Ammon's horn (tissue), 1 donor: Measurements from ENCODE around the gene FZD8.
"Not testable (repeated sequence)": the region's sequence is repeated elsewhere in the genome, so short reads cannot be mapped to it uniquely, and the experiment has no call there.

Experiments used
- DNase-seq: peaks from one replicate; pipeline ENCODE4 v3.0.0-alpha.2; 2016; ENCODE audit warnings: low spot score

The FZD8 gene

DNA sequence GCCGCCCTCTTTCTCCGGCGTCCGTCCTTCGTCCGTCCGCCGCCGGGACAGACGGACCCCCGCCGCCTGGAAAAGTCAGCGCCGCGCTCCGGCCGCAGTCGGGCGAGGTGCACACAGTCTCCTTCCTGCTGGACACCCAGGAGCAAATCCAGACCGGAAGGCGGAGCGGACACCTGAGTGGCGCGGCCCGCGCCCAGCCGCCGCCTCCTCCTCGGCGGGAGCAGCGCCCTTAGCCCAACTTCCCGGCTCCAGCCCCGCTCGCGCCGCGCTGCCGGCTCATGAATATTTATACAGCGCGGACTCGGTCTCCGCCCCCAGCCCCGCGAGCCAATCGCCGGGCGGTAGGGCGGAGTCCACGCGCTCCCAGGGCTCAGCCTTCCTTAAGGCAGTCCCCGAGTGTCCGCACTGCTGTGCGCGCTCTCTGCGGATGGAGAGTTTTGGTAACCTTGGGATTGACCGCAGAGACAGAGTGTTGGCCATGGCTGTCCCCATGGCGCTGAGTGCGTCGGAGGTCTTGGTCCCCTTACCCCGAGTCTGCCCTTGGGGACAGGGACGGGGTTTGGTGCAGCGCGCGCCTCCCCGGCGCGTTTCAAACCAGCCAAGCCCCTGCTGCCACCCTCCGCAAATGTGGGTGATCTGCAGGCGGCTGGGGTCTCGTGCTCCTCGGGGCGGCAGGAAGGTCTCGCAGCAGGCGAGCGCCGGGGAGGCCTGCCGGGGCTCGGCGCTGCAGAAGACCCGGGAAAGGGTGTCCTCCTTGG, at the start of gene FZD8:
Gene FZD8 (minus strand): TSS at position 262 of the 758 bp plus-strand sequence. CDS start 867 bp downstream, outside the sequence.
- DNase-seq, result peak; percentile 96

DNA sequence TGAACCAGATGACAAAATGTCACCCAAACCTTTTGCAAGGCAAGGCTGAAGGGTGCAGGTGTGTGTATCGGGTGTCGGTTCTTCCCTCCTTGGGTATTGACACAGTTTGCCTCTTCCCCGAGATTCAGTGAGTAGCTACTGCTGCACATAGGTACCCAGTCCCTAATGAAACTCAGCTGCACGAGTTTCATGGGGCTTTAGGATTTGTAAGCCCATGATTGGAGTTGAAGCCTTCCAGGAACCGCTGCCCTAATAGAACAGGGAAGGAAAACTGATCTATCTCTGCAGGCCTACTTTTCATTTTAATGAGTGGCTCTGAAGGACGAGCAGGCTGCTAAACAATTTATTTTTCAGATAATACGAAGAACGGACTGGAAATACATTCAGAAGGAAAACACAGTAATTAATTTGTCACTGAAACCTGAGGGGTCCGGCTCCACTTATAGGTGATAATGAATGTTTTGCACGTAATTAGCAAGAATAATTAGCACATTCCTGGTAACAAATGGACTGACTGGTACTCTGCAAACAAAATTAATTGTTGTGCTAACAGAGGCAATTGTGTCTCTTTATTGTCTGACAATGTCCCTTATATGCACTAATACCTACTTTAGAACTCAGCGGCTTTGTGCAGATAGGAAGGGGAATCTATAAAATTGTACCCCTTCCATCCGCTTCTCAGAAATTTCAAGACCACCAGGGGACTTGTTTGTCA, 49.6 kb upstream of the FZD8 start:
- no peak for DNase-seq

- no peak for DNase-seq
Observed at GRCh38 chr10:35690534-35690933, 48.4 kb upstream of the FZD8 start.

DNA sequence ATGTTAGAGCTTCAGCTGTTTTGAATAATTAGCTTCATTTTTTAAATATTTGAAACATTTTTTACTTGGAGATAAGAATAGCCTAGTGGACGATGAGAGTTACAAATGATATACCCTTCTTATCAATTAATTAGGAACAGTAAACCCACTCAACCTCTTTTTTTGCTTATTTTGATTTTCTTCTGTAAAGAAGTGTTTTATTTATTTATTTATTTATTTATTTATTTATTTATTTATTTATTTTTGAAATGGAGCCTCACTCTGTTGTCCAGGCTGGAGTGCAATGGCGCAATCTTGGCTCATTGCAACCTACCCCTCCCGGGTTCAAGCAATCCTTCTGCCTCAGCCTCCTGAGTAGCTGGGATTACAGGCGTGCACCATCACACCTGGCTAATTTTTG, 43.8 kb upstream of the FZD8 start:
- DNase-seq, result not testable (repeated sequence)

DNA sequence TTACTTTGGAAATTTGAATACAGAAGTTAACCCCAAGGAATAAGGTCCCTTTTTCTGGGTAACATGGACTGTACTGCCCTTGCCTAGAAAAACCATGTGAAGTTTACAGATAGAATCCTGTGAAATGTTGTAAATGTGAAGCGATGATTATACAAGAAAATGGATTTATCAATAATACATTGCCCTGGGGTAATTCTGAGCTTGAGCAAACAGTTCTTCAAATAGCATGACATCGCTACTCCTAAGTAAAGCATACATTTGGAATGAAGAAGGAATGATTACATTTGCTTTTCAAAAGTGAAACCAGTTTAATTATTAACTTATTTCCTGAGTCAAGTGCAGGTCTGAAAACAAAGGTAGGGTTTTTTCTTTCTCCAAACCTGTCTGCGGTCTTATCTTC, 43.3 kb upstream of the FZD8 start:
- no peak for DNase-seq

DNA sequence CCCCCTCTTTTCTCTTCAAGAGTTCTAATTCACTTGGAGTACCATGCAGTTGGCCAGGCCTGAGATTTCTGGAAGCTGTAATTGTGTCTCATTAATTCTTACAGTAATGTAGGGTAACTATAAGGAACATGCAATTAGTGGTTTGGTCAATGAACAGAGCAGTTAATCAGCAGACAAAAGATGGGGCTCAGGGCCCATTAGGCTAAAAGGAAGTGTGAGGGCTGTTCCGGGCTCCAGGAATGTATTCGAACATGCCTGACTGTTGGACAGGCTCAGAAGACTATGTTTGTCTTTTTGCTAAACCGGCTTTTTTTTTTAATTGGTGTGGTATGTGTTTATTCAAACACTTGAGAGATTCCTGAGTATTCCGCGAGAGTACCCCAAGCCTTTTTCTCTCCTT, 42.5 kb upstream of the FZD8 start:
- no peak for DNase-seq

DNA sequence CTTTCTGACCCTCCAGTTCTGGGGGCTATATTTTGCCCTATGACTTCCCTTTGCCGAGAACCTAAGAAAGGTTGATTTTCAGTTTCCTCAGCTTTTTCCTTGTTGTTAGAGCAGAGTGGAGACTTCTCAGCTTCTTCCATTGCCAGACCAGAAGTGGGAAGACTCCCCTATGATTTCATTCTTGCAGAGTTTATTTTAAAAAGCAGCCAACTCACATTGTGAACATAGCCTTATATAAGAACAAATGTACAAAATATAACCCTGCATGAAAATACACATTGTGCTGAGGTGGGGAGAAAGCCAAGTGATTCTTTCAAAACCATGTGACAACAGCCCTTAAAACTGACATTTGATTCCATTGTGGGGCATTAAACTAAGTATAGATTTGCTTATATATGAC, 33.8 kb upstream of the FZD8 start:
- no peak for DNase-seq

GRCh38 chr10:35674843-35675242, 32.7 kb upstream of the FZD8 start:
- DNase-seq, result no peak

DNA sequence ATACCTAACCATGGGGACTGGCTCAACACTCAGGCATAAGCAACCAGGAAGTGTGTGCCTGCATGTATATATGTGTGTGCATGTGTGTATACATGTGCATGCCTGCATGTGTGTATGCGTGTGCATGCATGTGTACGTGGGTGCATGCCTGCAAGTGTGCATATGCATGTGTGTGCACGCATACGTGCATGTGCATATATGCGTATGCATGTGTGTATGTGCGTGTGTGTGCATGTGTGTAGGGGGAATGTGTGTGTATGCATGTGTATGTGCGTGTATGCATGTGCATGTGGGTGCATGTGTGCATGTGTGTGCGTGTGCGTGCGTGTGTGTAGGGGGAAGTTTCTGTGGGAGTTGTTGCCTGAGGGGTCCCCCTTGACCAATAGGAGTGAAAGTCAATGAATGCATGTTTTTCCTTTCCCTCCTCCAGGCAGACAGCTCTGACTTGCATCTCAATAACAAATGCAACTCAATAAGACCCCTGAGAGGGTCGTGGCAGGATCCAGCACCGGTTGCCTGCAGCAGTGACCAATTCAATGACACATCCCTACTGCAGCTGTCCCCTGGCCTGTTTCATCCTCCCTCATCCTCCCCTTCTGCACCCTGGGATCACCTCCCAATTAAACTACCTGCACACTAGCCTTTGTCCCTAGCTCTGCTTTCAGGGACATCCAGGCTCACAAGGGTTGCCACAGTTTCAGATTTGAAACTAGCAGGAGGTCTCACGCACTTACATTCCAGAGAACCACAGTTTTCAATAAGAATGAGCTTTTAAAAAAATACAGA, 27.0 kb upstream of the FZD8 start:
- DNase-seq, result no peak

- DNase-seq, result no peak
Observed at GRCh38 chr10:35667971-35668370, 25.9 kb upstream of the FZD8 start.

DNA sequence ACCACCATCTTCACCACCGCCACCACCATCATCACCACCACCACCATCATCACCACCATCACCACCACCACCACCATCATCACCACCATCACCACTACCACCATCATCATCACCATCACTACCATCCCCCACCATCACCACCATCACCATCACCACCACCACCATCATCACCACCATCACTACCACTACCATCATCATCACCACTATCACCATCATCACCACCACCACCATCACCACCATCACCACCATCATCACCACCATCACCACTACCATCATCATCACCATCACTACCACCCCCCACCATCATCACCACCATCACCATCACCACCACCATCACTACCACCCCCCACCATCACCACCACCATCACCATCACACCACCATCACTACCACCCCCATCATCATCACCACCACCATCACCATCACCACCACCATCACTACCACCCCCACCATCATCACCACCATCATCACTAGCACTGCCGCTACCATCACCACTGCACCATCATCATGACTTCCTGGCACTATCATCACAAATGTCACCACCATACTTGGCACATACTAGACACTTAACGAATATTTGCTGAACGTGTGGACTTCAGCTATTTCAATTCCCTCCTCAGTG, 25.3 kb upstream of the FZD8 start:
- DNase-seq, result no peak

- DNase-seq, result no peak
Observed at GRCh38 chr10:35661236-35661635, 19.1 kb upstream of the FZD8 start.

GRCh38 chr10:35659456-35659855, 17.4 kb upstream of the FZD8 start:
- DNase-seq, result no peak

GRCh38 chr10:35657621-35658020, 15.5 kb upstream of the FZD8 start:
- no peak for DNase-seq

GRCh38 chr10:35652824-35653223, 10.7 kb upstream of the FZD8 start:
- no peak for DNase-seq

DNA sequence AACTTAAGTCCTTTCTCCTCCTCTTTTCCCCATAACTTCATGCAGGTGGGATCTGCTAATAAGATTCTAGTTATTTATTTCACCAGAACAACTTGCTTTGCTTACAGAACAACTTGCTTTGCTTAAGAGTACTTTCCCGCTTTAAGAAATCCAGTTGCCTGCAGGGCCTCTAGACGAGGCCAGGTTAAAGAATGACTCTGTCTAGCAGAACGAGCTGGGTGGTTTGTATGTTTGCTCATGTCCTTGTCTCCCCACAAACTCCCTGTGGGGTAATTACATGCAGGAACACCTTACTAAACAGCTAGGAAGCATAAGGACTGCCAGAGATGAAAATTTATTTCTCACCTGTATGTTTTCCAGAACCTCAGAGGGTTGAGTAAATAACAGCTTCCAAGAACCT, 8.8 kb upstream of the FZD8 start:
- no peak for DNase-seq

DNA sequence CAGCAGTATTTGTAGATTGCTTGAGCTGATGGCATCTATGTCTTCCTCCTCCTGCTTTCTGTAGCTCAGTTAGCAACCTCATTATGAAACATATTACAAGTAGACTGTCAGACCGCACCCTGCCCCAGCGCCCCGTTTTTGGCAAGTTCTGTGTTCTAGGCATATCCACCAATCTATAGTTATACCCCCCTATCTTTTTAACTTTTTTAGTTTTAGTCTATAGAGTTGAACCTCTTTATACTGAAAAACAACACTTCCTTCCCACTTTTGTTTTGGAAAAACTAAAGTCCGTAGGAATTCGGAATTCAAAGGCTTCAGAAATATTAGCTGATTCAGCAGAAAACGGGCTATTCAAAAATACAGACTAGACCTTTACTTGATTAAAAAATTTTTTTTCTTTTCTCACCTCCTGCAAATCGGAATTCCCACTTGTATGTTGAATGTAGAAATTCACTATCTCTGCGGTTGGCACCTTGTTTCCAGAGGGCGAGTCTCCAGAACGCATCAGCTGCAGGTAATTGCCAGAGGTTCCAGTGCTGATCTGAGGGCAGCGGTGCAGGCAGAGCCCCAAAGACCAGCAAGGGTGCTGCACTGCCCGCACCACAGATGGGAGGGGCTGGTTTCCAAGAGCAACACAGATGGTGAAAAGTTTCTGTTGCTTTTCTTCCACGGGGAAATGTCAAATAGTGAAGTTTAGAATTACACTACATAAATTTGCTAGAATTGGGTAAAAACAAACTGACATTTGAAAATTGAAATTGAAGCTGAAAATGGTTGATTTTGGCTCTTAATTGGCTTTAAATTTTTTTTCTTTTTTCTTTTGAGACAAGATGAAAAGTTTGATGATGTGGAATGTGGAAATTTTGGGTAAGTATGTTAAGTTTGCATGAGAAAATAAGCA, 2.2 kb upstream of the FZD8 start:
- DNase-seq, result no peak

- DNase-seq, result peak; percentile 72
Observed at GRCh38 chr10:35643151-35644049, 1.3 kb upstream of the FZD8 start.

DNA sequence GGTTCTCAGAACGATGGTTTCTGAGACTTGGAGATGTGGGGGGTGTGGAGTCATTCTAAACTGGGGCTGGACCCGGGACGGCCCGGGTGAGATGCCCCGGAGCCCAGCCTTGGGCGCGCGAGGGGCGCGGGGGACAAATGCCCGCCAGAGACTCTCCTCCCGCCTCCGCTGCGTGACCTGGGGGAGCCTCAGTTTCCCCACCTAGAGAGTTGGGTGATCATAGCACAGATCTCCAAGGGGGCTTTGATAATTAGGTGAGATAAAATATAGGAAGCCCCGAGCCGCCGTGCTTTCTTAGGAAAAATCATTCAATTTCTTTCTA, 658 bp upstream of the FZD8 start:
- DNase-seq, result no peak

- DNase-seq, result no peak
Observed at GRCh38 chr10:35641676-35642034, 441 bp downstream of the FZD8 start.
